WTC11 (cell line): ENCODE measurements around the gene CA10. TPM values are rescaled to one million over a fixed set of nuclear protein-coding genes. Genes with fewer than 3 reads are reported as not detected.

Source experiments
- ATAC-seq: fragments of 200-7000 bp; cut with Tn5 transposase; 2 replicates; pipeline ENCODE4 v1.10.0; 2021; ENCODE audit warnings: mild to moderate bottlenecking, moderate library complexity
- CTCF ChIA-PET: fragments of 300-600 bp; sonication (Branson Sonifier 250); formaldehyde crosslinking; loops from one replicate; lab custom pipeline; 2021; ENCODE audit warnings: antibody characterized with exemption; lab: Charles Lee
- POLR2A ChIA-PET: fragments of 350-600 bp; sonication (Branson Sonifier 250); formaldehyde crosslinking; loops from one replicate; lab custom pipeline; 2021; ENCODE audit warnings: antibody characterized with exemption; lab: Charles Lee
- DNase-seq: peaks from one replicate; pipeline ENCODE4 v3.0.0; 2021; ENCODE audit warnings: low spot score
- H3K27ac Mint-ChIP-seq: 2 replicates; pipeline ENCODE4 v1.8.0; 2021; ENCODE audit warnings: mixed read lengths
- H3K27me3 Mint-ChIP-seq: 2 replicates; pipeline ENCODE4 v1.8.0; 2021; ENCODE audit warnings: low read depth, mild to moderate bottlenecking, moderate library complexity, mixed read lengths
- H3K36me3 Mint-ChIP-seq: 2 replicates; pipeline ENCODE4 v1.8.0; 2021; ENCODE audit warnings: mixed read lengths
- H3K4me1 Mint-ChIP-seq: 2 replicates; pipeline ENCODE4 v1.8.0; 2022; ENCODE audit warnings: mixed read lengths
- H3K4me3 Mint-ChIP-seq: 2 replicates; pipeline ENCODE4 v1.8.0; 2021; ENCODE audit warnings: mild to moderate bottlenecking, moderate library complexity, mixed read lengths
- H3K9me3 Mint-ChIP-seq: 2 replicates; pipeline ENCODE4 v1.8.0; 2021; ENCODE audit warnings: mixed read lengths
- ATF1 ChIP-seq: sonication (generic); formaldehyde crosslinking; IDR thresholded peaks from 2 replicates; pipeline ENCODE4 v1.8.1; 2023; ENCODE audit warnings: mild to moderate bottlenecking, moderate library complexity, missing genetic modification reagents
- ATF3 ChIP-seq: sonication (generic); formaldehyde crosslinking; conservative IDR thresholded peaks from 2 replicates; pipeline ENCODE4 v1.8.1; 2022; ENCODE audit warnings: mild to moderate bottlenecking, missing genetic modification reagents
- CREM ChIP-seq: sonication (generic); formaldehyde crosslinking; IDR thresholded peaks from 2 replicates; pipeline ENCODE4 v1.8.1; 2022; ENCODE audit warnings: mild to moderate bottlenecking, missing genetic modification reagents, moderate library complexity
- FOXP1 ChIP-seq: sonication (generic); formaldehyde crosslinking; IDR thresholded peaks from 2 replicates; pipeline ENCODE4 v1.8.0; 2022; ENCODE audit warnings: missing genetic modification reagents, mild to moderate bottlenecking, moderate library complexity, borderline replicate concordance
- GABPB1 ChIP-seq: sonication (generic); formaldehyde crosslinking; IDR thresholded peaks from 2 replicates; pipeline ENCODE4 v1.8.1; 2023; ENCODE audit warnings: mild to moderate bottlenecking, missing genetic modification reagents
- GTF2I ChIP-seq: fragments of 250-450 bp; sonication (Bioruptor Pico); conservative IDR thresholded peaks from 2 replicates; pipeline ENCODE4 v1.4.0; 2021; ENCODE audit warnings: mild to moderate bottlenecking
- HMGXB4 ChIP-seq: sonication (generic); formaldehyde crosslinking; IDR thresholded peaks from 2 replicates; pipeline ENCODE4 v1.8.1; 2023; ENCODE audit warnings: mild to moderate bottlenecking, moderate library complexity, missing genetic modification reagents
- NFATC4 ChIP-seq: fragments of 250-450 bp; sonication (Bioruptor Pico); IDR thresholded peaks from 2 replicates; pipeline ENCODE4 v1.9.0; 2021; ENCODE audit warnings: mild to moderate bottlenecking
- PRDM15 ChIP-seq: sonication (generic); formaldehyde crosslinking; IDR thresholded peaks from 2 replicates; pipeline ENCODE4 v1.8.0; 2022; ENCODE audit warnings: missing genetic modification reagents
- RELA ChIP-seq: sonication (generic); formaldehyde crosslinking; IDR thresholded peaks from 2 replicates; pipeline ENCODE4 v1.8.1; 2022; ENCODE audit warnings: missing genetic modification reagents, mild to moderate bottlenecking, borderline replicate concordance
- RORB ChIP-seq: fragments of 250-450 bp; sonication (Bioruptor Pico); IDR thresholded peaks from 2 replicates; pipeline ENCODE4 v1.9.0; 2021; ENCODE audit warnings: mild to moderate bottlenecking
- SMAD3 ChIP-seq: sonication (generic); formaldehyde crosslinking; IDR thresholded peaks from 2 replicates; pipeline ENCODE4 v1.8.0; 2022; ENCODE audit warnings: missing genetic modification reagents, mild to moderate bottlenecking, borderline replicate concordance
- TCF7 ChIP-seq: sonication (generic); formaldehyde crosslinking; IDR thresholded peaks from 2 replicates; pipeline ENCODE4 v1.8.0; 2022; ENCODE audit warnings: mild to moderate bottlenecking, low read depth, missing genetic modification reagents, moderate library complexity
- TEAD1 ChIP-seq: sonication (generic); formaldehyde crosslinking; IDR thresholded peaks from 2 replicates; pipeline ENCODE4 v1.8.0; 2022; ENCODE audit warnings: mild to moderate bottlenecking, missing genetic modification reagents
- ZBTB43 ChIP-seq: sonication (generic); formaldehyde crosslinking; IDR thresholded peaks from 2 replicates; pipeline ENCODE4 v1.8.1; 2023; ENCODE audit warnings: mild to moderate bottlenecking, missing genetic modification reagents
- ZNF423 ChIP-seq: fragments of 250-450 bp; sonication (Bioruptor Pico); IDR thresholded peaks from 2 replicates; pipeline ENCODE4 v2.1.2; 2022; ENCODE audit warnings: mild to moderate bottlenecking, moderate library complexity
- total RNA-seq: library from RNA; stranded (reverse); gene quantifications from 3 replicates; pipeline ENCODE4 v1.2.3, GENCODE V29; 2021

CA10 gene
- total RNA-seq, 1 experiment from 2014 or later = 0.90 TPM

- TF ChIP-seq PRDM15 = no peak
- no peak for TF ChIP-seq NFATC4 (CRISPR knock-in tag)
- TF ChIP-seq CREM = no peak
- TF ChIP-seq TEAD1 (CRISPR knock-in tag) = no peak
- TF ChIP-seq ZNF423 = no peak
- TF ChIP-seq, all 79 proteins: peak for 0
Observed at GRCh38 chr17:51935477-51935876, 223.0 kb downstream of the CA10 start (continued).

GRCh38 chr17:51933647-51934046 lies 224.9 kb downstream of the CA10 start:
- Mint-ChIP-seq H3K4me1 (no peaks in the 10 kb centered on the region), H3K27me3 (no peaks in the 10 kb centered on the region; the same call in 1 of the 2 replicates), H3K27ac (no peak overlapping the region), H3K36me3 (peaks cover 50% of the 10 kb centered on the region)
- CTCF ChIA-PET = no interaction called here
- POLR2A ChIA-PET = no interaction called here
- no peak for ATAC-seq
- no peak for TF ChIP-seq GABPB1 (CRISPR knock-in tag)
- TF ChIP-seq CREM = no peak
- TF ChIP-seq FOXP1 (CRISPR knock-in tag) = no peak
- no peak for TF ChIP-seq ZBTB43
- no peak for TF ChIP-seq RORB (CRISPR knock-in tag)
- TF ChIP-seq HMGXB4 (CRISPR knock-in tag) = no peak
- no peak for TF ChIP-seq GTF2I (CRISPR knock-in tag)
- no peak for TF ChIP-seq TEAD1 (CRISPR knock-in tag)
- TF ChIP-seq TCF7 = no peak
- TF ChIP-seq, all 79 proteins: peak for 0
- no peak overlapping the region for H3K4me3 Mint-ChIP-seq
- peaks cover 90% of the 10 kb centered on the region for H3K9me3 Mint-ChIP-seq
- DNase-seq = no peak

GRCh38 chr17:51926448-51926847 lies 232.1 kb downstream of the CA10 start:
- TF ChIP-seq RELA (CRISPR knock-in tag) = no peak
- no peak for TF ChIP-seq SMAD3 (CRISPR knock-in tag)
- no peak for TF ChIP-seq ATF1 (CRISPR knock-in tag)
- no peak for TF ChIP-seq ATF3 (CRISPR knock-in tag)
- TF ChIP-seq TEAD1 (CRISPR knock-in tag) = no peak
- TF ChIP-seq, all 79 proteins: peak for 0
- no peak for DNase-seq
- no peak overlapping the region for H3K4me3 Mint-ChIP-seq
- peaks cover 82% of the 10 kb centered on the region for H3K9me3 Mint-ChIP-seq
- no peak overlapping the region for H3K27ac Mint-ChIP-seq
- ChIA-PET POLR2A (no interaction called here), CTCF (no interaction called here)
- peaks cover 41% of the 10 kb centered on the region for H3K36me3 Mint-ChIP-seq
- no peak for ATAC-seq
- H3K27me3 Mint-ChIP-seq = peaks cover 2% of the 10 kb centered on the region; the same call in 1 of the 2 replicates
- peaks cover 20% of the 10 kb centered on the region for H3K4me1 Mint-ChIP-seq
